ENCODE results near the gene SPACDR. TPM values are rescaled to one million over a fixed set of nuclear protein-coding genes. Genes with fewer than 3 reads are reported as not detected.
"Not testable (repeated sequence)": the region's sequence is repeated elsewhere in the genome, so short reads cannot be mapped to it uniquely, and the experiment has no call there.

The SPACDR gene
- polyA plus RNA-seq, 1 experiment: 0.76 TPM

GRCh38 chr7:100506356-100506923 lies 42.4 kb upstream of the SPACDR start:
- TF ChIP-seq CTCF (IDR thresholded peaks at IDR 0.05; ENCODE audit: low read depth, low read length): no peak
- Histone ChIP-seq H3K27ac (ENCODE audit: low read depth, low read length) (no peak overlapping the region), H3K27me3 (ENCODE audit: control insufficient read depth, insufficient read depth, low read length) (no peaks in the 10 kb centered on the region), H3K4me3 (ENCODE audit: low read depth, low read length) (no peak overlapping the region), H3K9me3 (ENCODE audit: control insufficient read depth, insufficient read depth, low read length) (no peaks in the 10 kb centered on the region)
- CTCF ChIA-PET: interaction anchor here (0.6 to 1.2 kb wide), 3 partner anchors 30 to 201 kb away, joined by 3 to 5 read pairs (median 4); no protein-coding TSS in a partner anchor
- DNase-seq (ENCODE audit: low read depth, low spot score): no peak
- POLR2A ChIA-PET: no interaction called here

GRCh38 chr7:100504887-100505611 lies 41.0 kb upstream of the SPACDR start:
- ChIA-PET POLR2A (interaction anchor here (0.5 to 0.7 kb wide), 2 partner anchors 11 to 94 kb away, joined by 4 read pairs; no protein-coding TSS in a partner anchor), CTCF (interaction anchor here (0.7 kb wide), 1 partner anchor 29 kb away, joined by 5 read pairs; no protein-coding TSS in a partner anchor)
- no peaks in the 10 kb centered on the region for H3K27me3 ChIP-seq (ENCODE audit: control insufficient read depth, insufficient read depth, low read length)
- no peaks in the 10 kb centered on the region for H3K9me3 ChIP-seq (ENCODE audit: control insufficient read depth, insufficient read depth, low read length)
- H3K27ac ChIP-seq (ENCODE audit: low read depth, low read length): no peak overlapping the region
- no peak overlapping the region for H3K4me3 ChIP-seq (ENCODE audit: low read depth, low read length)
- no peak for DNase-seq (ENCODE audit: low read depth, low spot score)
- no peak for TF ChIP-seq CTCF (IDR thresholded peaks at IDR 0.05; ENCODE audit: low read depth, low read length)

- POLR2A ChIA-PET; H3K9me3 ChIP-seq (ENCODE audit: control insufficient read depth, insufficient read depth, low read length); H3K27me3 ChIP-seq (ENCODE audit: control insufficient read depth, insufficient read depth, low read length); H3K4me3 ChIP-seq (ENCODE audit: low read depth, low read length); DNase-seq (ENCODE audit: low read depth, low spot score); H3K27ac ChIP-seq (ENCODE audit: low read depth, low read length): not testable (repeated sequence)
- CTCF ChIA-PET: interaction anchor here (0.7 kb wide), 1 partner anchor 30 kb away, joined by 5 read pairs; no protein-coding TSS in a partner anchor
Measured at GRCh38 chr7:100504031-100504430, 40.0 kb upstream of the SPACDR start.

GRCh38 chr7:100500743-100501142 lies 36.7 kb upstream of the SPACDR start:
- H3K9me3 ChIP-seq (ENCODE audit: control insufficient read depth, insufficient read depth, low read length); H3K4me3 ChIP-seq (ENCODE audit: low read depth, low read length); DNase-seq (ENCODE audit: low read depth, low spot score); POLR2A ChIA-PET; CTCF ChIA-PET; H3K27me3 ChIP-seq (ENCODE audit: control insufficient read depth, insufficient read depth, low read length); H3K27ac ChIP-seq (ENCODE audit: low read depth, low read length): not testable (repeated sequence)

- H3K4me3 ChIP-seq (ENCODE audit: low read depth, low read length): no peak overlapping the region
- ChIA-PET POLR2A (no interaction called here), CTCF (interaction anchor here (1.3 to 2.1 kb wide), 4 partner anchors 14 to 63 kb away, joined by 4 to 9 read pairs (median 6); no protein-coding TSS in a partner anchor)
- no peak for DNase-seq (ENCODE audit: low read depth, low spot score)
- no peak for TF ChIP-seq CTCF (IDR thresholded peaks at IDR 0.05; ENCODE audit: low read depth, low read length)
- peaks cover 3% of the 10 kb centered on the region for H3K27me3 ChIP-seq (ENCODE audit: control insufficient read depth, insufficient read depth, low read length)
- no peak overlapping the region for H3K27ac ChIP-seq (ENCODE audit: low read depth, low read length)
- H3K9me3 ChIP-seq (ENCODE audit: control insufficient read depth, insufficient read depth, low read length): no peaks in the 10 kb centered on the region
Measured at GRCh38 chr7:100496509-100496908, 32.4 kb upstream of the SPACDR start.
